Activated CD8-positive, alpha-beta memory T cell treated with anti-CD3 and anti-CD28 coated beads, Interleukin-2, amount 50 U/mL, for 24 hours (primary cell): ENCODE data around the gene PIEZO2.
"Not testable (repeated sequence)": the region's sequence is repeated elsewhere in the genome, so short reads cannot be mapped to it uniquely, and the experiment has no call there.

Experiments used
- DNase-seq: peaks from one replicate; pipeline ENCODE4 v3.0.0-alpha.2; 2020; ENCODE audit errors: extremely low read depth

The PIEZO2 gene

GRCh38 chr18:10846657-10847407 is 302.5 kb downstream of the PIEZO2 start:
- DNase-seq, result no peak

- not testable (repeated sequence) for DNase-seq
These were observed 303.3 kb downstream of the PIEZO2 start for GRCh38 chr18:10846035-10846434.

GRCh38 chr18:10843565-10843964 is 305.8 kb downstream of the PIEZO2 start:
- DNase-seq, result no peak

GRCh38 chr18:10842861-10843260 is 306.5 kb downstream of the PIEZO2 start:
- no peak for DNase-seq

- DNase-seq, result no peak
These were observed 307.0 kb downstream of the PIEZO2 start for GRCh38 chr18:10842371-10842770.

GRCh38 chr18:10841203-10841602 is 308.2 kb downstream of the PIEZO2 start:
- no peak for DNase-seq

- DNase-seq, result no peak
These were observed 308.6 kb downstream of the PIEZO2 start for GRCh38 chr18:10840743-10841142.

GRCh38 chr18:10839421-10839820 is 309.9 kb downstream of the PIEZO2 start:
- no peak for DNase-seq

- no peak for DNase-seq
These were observed 310.8 kb downstream of the PIEZO2 start for GRCh38 chr18:10838553-10838952.

GRCh38 chr18:10834128-10834815 is 315.1 kb downstream of the PIEZO2 start:
- no peak for DNase-seq

GRCh38 chr18:10833656-10834055 is 315.7 kb downstream of the PIEZO2 start:
- DNase-seq, result no peak

GRCh38 chr18:10826400-10826799 is 323.0 kb downstream of the PIEZO2 start:
- DNase-seq, result no peak

- no peak for DNase-seq
These were observed 326.9 kb downstream of the PIEZO2 start for GRCh38 chr18:10822456-10822855.

- no peak for DNase-seq
These were observed 328.7 kb downstream of the PIEZO2 start for GRCh38 chr18:10820681-10821080.

GRCh38 chr18:10814336-10814735 is 335.0 kb downstream of the PIEZO2 start:
- no peak for DNase-seq

- DNase-seq, result no peak
These were observed 343.7 kb downstream of the PIEZO2 start for GRCh38 chr18:10805587-10806118.

- no peak for DNase-seq
These were observed 345.2 kb downstream of the PIEZO2 start for GRCh38 chr18:10804126-10804525.

GRCh38 chr18:10798727-10799550 is 350.4 kb downstream of the PIEZO2 start:
- no peak for DNase-seq

- DNase-seq, result no peak
These were observed 351.5 kb downstream of the PIEZO2 start for GRCh38 chr18:10797896-10798295.

- no peak for DNase-seq
These were observed 354.6 kb downstream of the PIEZO2 start for GRCh38 chr18:10794771-10795170.

- no peak for DNase-seq
These were observed 355.5 kb downstream of the PIEZO2 start for GRCh38 chr18:10793730-10794370.

- DNase-seq, result no peak
These were observed 357.2 kb downstream of the PIEZO2 start for GRCh38 chr18:10792181-10792580.
